DOHH2 (cell line): Measurements from ENCODE around the gene PCBP3.

ENCODE experiments used
- EZH2phosphoT487 ChIP-seq: fragments of 200-600 bp; sonication (generic); IDR thresholded peaks from 2 replicates; pipeline ENCODE4 v1.6.1; 2017; ENCODE audit warnings: borderline replicate concordance, mild to moderate bottlenecking, antibody characterized with exemption, low read length, moderate library complexity, mixed read lengths
- TF ChIP-seq, protein P1 (sequence below): fragments of 200-600 bp; sonication (generic); IDR thresholded peaks from one replicate; pipeline ENCODE4 v1.5.1; 2014; ENCODE audit warnings: antibody characterized with exemption, mild to moderate bottlenecking, low read depth, low read length; ENCODE audit not compliant: poor library complexity, severe bottlenecking

DNA sequence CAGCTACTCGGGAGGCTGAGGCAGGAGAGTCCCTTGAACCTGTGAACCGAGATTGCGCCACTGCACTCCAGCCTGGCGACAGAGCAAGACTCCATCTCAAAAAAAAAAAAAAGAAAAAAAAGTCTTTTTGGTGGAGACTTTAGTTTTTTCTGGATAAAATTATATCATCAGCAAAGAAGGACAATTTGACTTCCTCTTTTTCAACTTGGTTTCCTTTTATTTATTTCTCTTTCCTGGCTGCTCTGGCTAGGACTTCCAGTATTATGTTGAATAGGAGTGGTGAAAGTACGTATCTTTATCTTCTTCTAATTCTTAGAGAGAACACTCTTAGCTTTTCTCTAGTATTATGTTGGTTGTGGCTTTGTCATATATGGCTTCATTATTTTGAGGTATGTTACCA is 130.8 kb downstream of the PCBP3 start:
- TF ChIP-seq, protein P1, sequence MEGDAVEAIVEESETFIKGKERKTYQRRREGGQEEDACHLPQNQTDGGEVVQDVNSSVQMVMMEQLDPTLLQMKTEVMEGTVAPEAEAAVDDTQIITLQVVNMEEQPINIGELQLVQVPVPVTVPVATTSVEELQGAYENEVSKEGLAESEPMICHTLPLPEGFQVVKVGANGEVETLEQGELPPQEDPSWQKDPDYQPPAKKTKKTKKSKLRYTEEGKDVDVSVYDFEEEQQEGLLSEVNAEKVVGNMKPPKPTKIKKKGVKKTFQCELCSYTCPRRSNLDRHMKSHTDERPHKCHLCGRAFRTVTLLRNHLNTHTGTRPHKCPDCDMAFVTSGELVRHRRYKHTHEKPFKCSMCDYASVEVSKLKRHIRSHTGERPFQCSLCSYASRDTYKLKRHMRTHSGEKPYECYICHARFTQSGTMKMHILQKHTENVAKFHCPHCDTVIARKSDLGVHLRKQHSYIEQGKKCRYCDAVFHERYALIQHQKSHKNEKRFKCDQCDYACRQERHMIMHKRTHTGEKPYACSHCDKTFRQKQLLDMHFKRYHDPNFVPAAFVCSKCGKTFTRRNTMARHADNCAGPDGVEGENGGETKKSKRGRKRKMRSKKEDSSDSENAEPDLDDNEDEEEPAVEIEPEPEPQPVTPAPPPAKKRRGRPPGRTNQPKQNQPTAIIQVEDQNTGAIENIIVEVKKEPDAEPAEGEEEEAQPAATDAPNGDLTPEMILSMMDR, result no peak
- TF ChIP-seq EZH2phosphoT487, result no peak
